C4-2B (cell line): ENCODE measurements around the gene CD81.
"Not testable (repeated sequence)": the region's sequence is repeated elsewhere in the genome, so short reads cannot be mapped to it uniquely, and the experiment has no call there.

Source experiments
- H3K27ac ChIP-seq: fragments of 450-650 bp; 2 replicates; pipeline ENCODE4 v1.5.1; 2017
- ZFX ChIP-seq: fragments of 450-650 bp; IDR thresholded peaks from 2 replicates; pipeline ENCODE4 v1.6.1; 2017
- TF ChIP-seq, protein P1 (sequence below): fragments of 450-650 bp; conservative IDR thresholded peaks from 2 replicates; pipeline ENCODE4 v1.5.1; 2017; ENCODE audit warnings: mild to moderate bottlenecking

Gene CD81

DNA sequence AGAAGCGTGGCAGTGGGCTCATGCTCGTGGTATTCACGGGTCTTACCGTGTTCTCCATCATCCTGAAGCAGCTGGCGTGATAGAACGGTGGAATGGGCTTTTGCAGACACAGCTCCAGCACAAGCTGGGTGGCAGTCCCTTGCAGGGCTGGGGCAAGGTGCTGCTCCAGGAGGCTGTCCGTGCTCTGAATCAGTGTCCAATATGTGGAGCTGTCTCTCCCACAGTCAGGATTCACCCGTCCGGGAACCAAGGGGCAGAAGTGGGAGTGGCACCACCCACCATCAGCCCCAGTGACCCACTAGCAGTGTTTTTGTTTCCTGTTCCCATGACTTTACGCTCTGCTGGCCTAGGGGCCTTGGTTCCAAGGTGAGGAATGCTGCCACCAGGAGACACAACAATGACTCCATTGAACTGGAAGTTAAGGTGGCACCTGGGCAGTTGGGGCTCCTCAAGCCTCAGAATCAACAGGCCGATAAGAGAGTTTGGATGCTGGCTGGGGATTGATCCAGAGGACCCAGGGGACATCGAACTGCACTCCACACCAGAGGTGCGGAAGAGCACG, 16.9 kb upstream of the CD81 start:
- TF ChIP-seq, protein P1, sequence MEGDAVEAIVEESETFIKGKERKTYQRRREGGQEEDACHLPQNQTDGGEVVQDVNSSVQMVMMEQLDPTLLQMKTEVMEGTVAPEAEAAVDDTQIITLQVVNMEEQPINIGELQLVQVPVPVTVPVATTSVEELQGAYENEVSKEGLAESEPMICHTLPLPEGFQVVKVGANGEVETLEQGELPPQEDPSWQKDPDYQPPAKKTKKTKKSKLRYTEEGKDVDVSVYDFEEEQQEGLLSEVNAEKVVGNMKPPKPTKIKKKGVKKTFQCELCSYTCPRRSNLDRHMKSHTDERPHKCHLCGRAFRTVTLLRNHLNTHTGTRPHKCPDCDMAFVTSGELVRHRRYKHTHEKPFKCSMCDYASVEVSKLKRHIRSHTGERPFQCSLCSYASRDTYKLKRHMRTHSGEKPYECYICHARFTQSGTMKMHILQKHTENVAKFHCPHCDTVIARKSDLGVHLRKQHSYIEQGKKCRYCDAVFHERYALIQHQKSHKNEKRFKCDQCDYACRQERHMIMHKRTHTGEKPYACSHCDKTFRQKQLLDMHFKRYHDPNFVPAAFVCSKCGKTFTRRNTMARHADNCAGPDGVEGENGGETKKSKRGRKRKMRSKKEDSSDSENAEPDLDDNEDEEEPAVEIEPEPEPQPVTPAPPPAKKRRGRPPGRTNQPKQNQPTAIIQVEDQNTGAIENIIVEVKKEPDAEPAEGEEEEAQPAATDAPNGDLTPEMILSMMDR, result no peak
- no peak for TF ChIP-seq ZFX
- H3K27ac ChIP-seq, result no peak overlapping the region

DNA sequence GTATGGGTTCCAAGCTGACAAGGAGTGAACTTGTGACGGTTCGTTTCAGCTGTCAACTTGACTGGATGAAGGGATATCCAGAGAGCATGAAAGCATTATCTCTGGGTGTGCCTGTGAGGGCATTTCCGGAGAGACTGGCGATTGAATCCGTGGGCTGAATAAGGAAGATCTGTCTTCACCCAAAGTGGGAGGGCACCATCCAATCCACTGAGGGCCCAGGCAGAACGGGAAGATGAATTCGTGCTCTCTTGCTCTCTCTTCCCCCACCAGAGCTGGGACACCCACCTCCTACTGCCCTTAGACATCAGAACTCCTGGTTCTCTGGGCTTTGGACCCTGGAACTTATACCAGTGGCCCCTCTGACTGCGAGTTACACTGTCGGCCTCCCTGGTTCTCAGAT, 15.5 kb upstream of the CD81 start:
- H3K27ac ChIP-seq, result no peak overlapping the region
- TF ChIP-seq, protein P1, result no peak
- no peak for TF ChIP-seq ZFX

DNA sequence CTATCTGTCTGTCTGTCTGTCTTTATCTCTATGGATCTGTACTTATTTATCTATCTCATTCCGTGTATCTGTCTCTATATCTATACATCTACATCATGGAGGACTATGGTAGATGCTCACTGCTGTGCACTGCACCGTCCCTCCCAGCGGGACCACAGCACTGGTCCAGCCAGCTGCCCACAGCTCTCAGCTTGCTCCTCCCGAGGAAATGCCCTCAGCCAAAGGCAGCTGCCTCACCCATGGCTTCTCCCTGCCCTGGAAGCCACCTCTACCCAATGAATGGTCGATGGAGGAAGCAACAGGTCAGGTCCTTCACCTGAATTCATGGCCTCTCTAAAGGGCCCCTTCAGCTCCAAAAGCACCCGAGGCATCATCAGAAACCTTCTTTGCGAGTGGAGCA, 14.7 kb upstream of the CD81 start:
- no peak for TF ChIP-seq ZFX
- TF ChIP-seq, protein P1, result no peak

DNA sequence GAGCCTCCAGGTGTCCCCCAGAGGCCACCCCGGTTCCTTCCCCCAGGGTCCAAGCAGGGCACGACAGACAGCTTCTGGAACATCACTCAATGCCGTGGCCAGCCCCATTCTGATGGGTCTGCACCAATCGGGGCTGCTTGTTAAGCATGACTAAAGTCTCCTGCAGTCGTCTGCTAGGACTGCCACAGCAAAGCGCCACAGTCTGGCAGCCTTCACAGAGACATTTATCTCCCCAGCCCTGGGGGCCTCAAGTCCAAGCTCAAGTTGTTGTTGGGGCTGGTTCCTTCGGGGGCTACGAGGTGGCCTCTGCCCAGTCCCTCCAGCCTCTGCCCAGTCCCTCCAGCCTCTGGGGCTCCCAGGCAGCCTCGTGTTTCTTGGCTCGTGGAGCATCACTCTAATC, 14.0 kb upstream of the CD81 start:
- TF ChIP-seq, protein P1, result no peak
- no peak for TF ChIP-seq ZFX

More for the DNA sequence above, 14.7 kb upstream of the CD81 start:
- H3K27ac ChIP-seq, result no peak overlapping the region

DNA sequence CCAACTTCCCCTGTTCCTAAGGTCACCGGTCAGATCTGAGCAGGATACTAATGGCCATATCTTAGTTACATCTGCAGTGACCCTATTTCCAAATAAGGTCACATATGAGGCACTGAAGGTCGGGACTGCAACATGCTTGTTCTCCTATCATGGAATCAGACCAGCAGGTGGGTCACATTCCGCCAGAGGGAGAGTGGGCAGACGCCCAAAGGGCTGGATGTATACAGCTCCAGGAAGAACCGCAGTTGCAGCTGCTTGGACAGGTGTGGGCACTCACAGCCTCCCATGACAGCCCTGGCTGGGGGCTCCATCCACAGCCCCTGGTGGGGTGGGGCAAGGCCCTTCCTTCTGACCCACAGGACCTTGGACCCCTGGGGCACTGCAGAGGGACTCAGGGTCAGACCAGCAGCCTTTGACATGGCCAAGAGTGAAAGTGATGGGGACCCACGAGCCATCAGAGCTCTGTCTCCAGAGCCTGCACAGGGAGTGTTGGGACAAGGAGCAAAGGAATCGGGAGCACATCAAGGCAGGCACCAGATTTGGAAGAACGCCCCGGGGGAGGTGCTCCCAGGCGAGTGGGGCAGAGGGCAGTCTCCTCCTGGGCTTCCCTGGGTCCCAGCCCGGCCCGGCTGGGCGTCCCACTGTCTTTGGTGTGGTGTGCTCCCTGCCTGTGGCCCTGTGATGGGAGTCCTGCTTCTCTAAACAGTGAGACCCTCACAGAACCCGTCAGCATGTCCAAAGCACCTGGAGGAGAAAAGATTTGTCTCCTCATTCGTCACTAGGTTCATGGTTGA, 13.3 kb upstream of the CD81 start:
- TF ChIP-seq, protein P1, result no peak
- no peak for TF ChIP-seq ZFX
- no peak overlapping the region for H3K27ac ChIP-seq

More for the DNA sequence above, 14.0 kb upstream of the CD81 start:
- no peak overlapping the region for H3K27ac ChIP-seq

DNA sequence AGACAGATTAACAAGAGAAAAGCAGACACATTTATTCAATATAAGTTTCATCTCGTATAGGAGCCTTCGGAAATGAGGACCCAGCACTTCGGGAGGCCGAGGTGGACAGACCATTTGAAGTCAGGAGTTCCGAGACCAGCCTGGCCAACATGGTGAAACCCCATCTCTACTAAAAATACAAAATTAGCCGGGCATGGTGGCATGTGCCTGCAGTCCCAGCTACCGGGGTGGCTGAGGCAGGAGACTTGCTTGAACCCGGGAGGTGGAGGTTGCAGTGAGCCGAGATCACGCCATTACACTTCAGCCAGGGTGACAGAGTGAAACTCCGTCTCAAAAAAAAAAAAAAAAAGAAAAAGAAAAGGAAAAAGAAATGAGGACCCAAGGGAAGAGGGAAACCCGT, 12.7 kb upstream of the CD81 start:
- not testable (repeated sequence) for H3K27ac ChIP-seq

DNA sequence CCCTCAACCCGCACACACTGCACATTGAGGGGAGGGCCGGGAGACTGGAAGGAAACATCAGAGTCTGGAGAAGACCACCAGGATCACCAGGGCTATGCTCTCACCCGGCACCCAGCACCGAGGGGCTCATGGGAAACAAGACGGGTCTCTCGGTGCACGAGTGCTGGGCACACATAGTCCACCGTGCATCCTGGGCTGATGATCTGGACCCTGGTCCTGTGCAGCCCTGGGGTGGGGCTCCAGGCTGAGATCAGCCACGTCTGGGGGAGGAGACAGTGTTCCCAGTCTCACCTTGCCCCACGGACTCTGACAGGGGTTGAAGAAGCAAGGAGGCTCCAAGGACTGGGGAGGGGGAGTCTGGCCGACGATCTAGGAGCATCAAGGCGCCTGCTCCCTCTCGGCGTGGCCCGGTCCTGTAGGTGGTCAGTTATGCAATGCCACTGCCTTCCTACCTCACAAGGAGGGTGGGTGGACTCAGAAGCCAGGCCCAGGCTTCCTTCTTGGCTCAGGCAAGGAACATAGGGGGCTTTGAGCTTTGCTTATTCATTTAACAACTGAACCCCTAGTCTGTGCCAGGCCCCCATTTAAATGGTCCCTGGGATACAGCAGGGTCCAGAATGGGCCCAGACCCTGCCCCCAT, 11.4 kb upstream of the CD81 start:
- no peak for TF ChIP-seq ZFX
- TF ChIP-seq, protein P1, result no peak
- H3K27ac ChIP-seq, result no peak overlapping the region

DNA sequence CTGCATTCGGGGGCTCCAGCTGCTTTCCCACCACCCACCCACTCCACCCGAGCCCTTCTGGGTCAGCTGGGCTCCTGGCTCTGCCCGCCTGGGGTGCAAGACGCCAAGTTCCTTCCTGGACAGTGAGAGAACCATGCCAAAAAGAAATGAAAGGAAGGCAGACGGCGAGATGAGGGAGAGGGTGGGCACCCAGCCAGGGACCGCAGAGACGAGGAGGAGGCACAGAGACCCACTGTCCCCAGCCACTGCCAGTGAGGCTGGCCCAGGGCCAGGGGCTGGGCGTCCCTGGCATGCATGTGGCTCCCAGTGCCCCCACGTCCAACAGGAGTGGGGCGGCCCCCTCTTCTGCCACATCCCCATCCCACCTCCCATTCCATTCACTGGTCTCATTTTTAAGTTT, 10.8 kb upstream of the CD81 start:
- TF ChIP-seq ZFX, result no peak
- TF ChIP-seq, protein P1, result no peak

More for the DNA sequence above, 10.8 kb upstream of the CD81 start:
- H3K27ac ChIP-seq, result no peak overlapping the region
